ENCODE data around the gene SCARF2.
A peak's percentile ranks its signal among the peaks of the same experiment; 100 is the strongest.

The SCARF2 gene

GRCh38 chr22:20441631-20442484 is 4.2 kb upstream of the SCARF2 start:
- H3K4me3 ChIP-seq (ENCODE audit: low read length): no peak overlapping the region
- DNase-seq (ENCODE audit: low read depth): peak; percentile 54
- no peak for TF ChIP-seq CTCF (conservative IDR thresholded peaks at IDR 0.05; ENCODE audit: low read length)

GRCh38 chr22:20440637-20441591 is 3.3 kb upstream of the SCARF2 start:
- no peak for DNase-seq (ENCODE audit: low read depth)
- H3K4me3 ChIP-seq (ENCODE audit: low read length): no peak overlapping the region
- TF ChIP-seq CTCF (conservative IDR thresholded peaks at IDR 0.05; ENCODE audit: low read length): no peak

DNA sequence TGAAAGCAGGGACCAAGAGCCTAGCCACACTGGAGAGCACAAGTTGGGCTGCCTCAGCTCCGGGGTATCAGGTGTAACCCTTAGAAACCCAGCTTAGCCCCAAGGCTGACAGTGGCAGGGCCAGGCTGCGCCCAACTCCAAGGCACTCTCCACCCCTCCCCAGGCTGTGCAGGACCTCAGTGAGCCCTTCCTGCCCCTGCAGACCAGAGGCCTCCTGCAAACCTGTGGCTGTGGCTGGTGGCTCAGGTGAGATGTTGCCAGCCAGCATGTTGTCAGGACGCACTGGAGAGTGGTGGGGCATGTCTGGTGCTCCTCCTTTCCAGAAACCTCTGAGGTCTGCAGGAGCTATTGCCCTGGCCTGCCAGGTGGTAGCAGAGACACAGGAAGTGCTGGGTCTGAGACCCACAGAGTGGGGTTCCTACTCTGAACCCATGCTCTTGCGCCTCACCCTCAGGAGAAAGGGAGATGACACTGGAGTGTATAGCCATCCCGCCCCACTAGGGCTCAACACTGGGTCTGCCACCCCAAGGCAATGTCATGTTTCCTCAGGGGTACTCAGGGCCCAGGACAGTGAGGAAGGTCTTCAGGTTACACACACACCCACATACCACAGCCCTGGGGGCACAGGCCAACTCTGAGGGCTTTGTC is 2.4 kb upstream of the SCARF2 start:
- TF ChIP-seq CTCF (conservative IDR thresholded peaks at IDR 0.05; ENCODE audit: low read length): no peak
- DNase-seq (ENCODE audit: low read depth): no peak
- H3K4me3 ChIP-seq (ENCODE audit: low read length): no peak overlapping the region

GRCh38 chr22:20439556-20439927 is 1.9 kb upstream of the SCARF2 start:
- H3K4me3 ChIP-seq (ENCODE audit: low read length): no peak overlapping the region
- no peak for TF ChIP-seq CTCF (conservative IDR thresholded peaks at IDR 0.05; ENCODE audit: low read length)
- DNase-seq (ENCODE audit: low read depth): no peak

- TF ChIP-seq CTCF (conservative IDR thresholded peaks at IDR 0.05; ENCODE audit: low read length): peak; percentile 54
- no peak for DNase-seq (ENCODE audit: low read depth)
- peak overlapping the region; percentile 99 for H3K4me3 ChIP-seq (ENCODE audit: low read length)
Measured at GRCh38 chr22:20438678-20439492, 1.3 kb upstream of the SCARF2 start.

GRCh38 chr22:20438427-20438677 is 727 bp upstream of the SCARF2 start:
- H3K4me3 ChIP-seq (ENCODE audit: low read length): peak overlapping the region; percentile 99
- no peak for TF ChIP-seq CTCF (conservative IDR thresholded peaks at IDR 0.05; ENCODE audit: low read length)
- DNase-seq (ENCODE audit: low read depth): no peak
